Liver (tissue), 3 donors: ENCODE data around the gene WNT3A.

ENCODE experiments used
- RAD21 ChIP-seq, 2 donors: IDR thresholded peaks; 2 replicates each; pipeline ENCODE4 v1.6.1; 2016; ENCODE audit warnings: antibody characterized with exemption in 2 of 2, mild to moderate bottlenecking in 2 of 2
- TAF1 ChIP-seq: conservative IDR thresholded peaks from 2 replicates; pipeline ENCODE4 v1.6.1; 2016; ENCODE audit warnings: antibody characterized with exemption, mild to moderate bottlenecking
- TF ChIP-seq, protein P1 (sequence below): fragments of 150-350 bp; IDR thresholded peaks from 2 replicates; pipeline ENCODE4 v1.5.1; 2017; ENCODE audit warnings: improper control_type of control experiment, low read depth, low read length; ENCODE audit not compliant: missing input control
- donor health status: healthy.
- donor health status: healthy.

DNA sequence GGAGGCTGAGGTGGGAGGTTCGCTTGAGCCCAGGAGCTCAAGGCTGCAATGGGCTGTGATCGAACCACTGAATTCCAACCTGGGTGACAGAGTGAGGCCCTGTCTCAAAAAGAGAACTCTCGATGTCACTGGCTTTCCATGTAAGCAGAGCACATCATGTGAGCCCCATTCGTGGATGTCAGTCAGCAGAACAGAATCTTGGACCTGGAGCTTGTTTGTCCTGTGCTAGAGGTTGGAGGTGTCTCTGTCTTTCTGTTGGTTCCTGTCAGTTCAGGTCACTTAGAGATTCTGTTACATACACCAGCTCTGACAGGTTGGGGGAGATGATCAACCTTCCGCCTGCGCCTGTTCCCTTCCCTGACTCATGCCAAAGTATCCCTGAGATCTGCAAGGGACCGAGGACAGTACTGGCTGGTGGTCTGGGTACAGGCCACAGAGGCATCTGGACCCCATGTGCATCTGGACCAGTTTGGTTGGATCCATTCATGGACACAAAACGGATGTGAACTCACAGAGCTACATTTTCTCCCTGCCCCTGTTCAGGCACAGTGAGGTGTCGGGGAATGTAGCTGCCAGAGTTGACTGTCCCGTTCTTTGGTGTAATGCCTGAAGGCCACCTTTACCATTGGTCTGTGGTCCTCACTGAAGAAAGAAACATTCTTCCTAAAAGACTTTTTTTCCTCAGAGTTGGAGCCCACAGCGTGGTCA is 85.7 kb downstream of the WNT3A start:
- TF ChIP-seq, protein P1, sequence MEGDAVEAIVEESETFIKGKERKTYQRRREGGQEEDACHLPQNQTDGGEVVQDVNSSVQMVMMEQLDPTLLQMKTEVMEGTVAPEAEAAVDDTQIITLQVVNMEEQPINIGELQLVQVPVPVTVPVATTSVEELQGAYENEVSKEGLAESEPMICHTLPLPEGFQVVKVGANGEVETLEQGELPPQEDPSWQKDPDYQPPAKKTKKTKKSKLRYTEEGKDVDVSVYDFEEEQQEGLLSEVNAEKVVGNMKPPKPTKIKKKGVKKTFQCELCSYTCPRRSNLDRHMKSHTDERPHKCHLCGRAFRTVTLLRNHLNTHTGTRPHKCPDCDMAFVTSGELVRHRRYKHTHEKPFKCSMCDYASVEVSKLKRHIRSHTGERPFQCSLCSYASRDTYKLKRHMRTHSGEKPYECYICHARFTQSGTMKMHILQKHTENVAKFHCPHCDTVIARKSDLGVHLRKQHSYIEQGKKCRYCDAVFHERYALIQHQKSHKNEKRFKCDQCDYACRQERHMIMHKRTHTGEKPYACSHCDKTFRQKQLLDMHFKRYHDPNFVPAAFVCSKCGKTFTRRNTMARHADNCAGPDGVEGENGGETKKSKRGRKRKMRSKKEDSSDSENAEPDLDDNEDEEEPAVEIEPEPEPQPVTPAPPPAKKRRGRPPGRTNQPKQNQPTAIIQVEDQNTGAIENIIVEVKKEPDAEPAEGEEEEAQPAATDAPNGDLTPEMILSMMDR: no peak
- TF ChIP-seq RAD21 (IDR thresholded peaks at IDR 0.05) (no peak), TAF1 (no peak)
